Hypothalamus (tissue), 51 donors: ENCODE results near the gene KCNK13.
"Not testable (repeated sequence)": the region's sequence is repeated elsewhere in the genome, so short reads cannot be mapped to it uniquely, and the experiment has no call there.

Experiments used
- DNase-seq, 51 donors: peaks; one replicate each; lab custom pipeline; 2025; lab: John Stamatoyannopoulos, UW

Gene KCNK13

DNA sequence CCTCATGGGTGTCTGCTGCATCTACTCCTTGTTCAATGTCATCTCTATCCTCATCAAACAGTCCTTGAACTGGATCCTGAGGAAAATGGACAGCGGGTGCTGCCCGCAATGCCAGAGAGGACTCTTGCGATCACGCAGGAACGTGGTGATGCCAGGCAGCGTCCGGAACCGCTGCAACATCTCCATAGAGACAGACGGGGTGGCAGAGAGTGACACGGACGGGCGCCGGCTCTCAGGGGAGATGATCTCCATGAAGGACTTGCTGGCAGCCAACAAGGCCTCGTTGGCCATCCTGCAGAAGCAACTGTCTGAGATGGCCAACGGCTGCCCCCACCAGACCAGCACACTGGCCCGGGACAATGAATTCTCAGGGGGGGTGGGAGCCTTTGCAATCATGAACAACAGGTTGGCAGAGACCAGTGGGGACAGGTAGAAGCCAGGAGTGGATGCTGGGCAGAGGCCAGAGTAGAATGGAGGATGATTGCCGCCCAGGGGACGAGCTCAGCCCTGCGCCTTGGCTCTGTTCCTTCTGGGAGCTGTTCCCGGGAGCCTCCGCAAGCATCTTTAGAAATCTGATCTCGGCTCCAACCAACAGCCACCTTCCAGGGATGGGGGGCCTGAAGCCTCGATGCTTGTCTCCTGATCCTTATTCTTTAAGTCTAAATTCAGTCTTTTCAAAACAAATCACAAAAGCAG lies 122.9 kb downstream of the KCNK13 start:
- no peak for DNase-seq

DNA sequence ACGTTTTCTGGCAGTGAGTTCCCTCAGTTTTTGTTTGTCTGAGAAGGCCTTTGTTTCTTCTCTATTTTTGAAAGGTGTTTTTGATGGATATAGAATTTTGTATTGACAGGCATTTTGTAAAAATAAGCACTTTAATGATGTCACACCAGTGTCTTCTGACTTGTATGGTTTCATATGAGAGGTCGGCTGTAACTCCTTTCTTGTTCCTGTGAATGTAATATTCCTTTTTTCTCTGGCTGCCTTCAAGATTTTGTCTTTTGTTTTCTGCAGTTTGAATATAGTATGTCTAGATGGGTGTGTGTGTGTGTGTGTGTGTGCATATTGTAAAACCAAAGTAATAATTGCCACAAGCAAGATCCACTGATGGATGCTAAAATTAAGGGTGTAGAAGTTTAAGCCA lies 126.8 kb downstream of the KCNK13 start:
- DNase-seq: no peak

- no peak for DNase-seq
Observed at GRCh38 chr14:90191154-90191553, 129.4 kb downstream of the KCNK13 start.

- DNase-seq: no peak
Observed at GRCh38 chr14:90191585-90191984, 129.8 kb downstream of the KCNK13 start.

DNA sequence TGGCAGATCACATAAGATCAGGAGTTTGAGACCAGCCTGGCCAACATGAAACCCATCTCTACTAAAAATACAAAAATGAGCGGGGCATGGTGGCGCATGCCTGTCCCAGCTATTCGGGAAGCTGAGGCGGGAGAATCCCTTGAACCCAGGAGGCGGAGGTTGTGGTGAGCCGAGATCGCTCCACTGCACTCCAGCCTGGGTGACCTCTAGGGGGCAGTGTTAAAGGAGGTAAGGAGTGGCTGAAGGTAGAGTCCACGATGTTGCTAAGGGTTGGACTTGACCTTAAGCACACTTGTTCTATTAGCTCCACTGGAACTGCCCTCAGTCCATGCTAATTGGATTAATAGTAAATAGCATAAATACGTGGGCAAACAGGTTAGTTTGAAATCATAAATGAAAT lies 132.1 kb downstream of the KCNK13 start:
- DNase-seq: no peak

DNA sequence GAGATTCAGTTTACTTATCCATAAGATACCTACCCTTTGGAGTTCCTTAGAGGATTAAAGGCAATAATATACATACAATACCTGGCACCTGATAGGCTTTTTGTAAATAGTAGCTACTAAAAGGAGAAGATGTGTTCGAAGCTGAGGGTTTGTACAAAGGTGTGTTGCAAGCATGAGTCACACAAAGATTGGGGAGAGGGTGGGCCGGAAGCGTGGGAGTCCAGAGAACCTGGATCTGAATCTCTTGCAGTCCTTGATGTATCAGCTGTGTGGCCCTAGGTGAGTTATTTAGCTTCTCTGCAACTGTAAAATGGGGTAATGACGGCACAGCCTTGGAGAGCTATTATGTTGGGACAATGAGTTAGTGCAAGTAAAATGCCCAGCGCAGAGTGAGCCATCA lies 132.9 kb downstream of the KCNK13 start:
- no peak for DNase-seq

DNA sequence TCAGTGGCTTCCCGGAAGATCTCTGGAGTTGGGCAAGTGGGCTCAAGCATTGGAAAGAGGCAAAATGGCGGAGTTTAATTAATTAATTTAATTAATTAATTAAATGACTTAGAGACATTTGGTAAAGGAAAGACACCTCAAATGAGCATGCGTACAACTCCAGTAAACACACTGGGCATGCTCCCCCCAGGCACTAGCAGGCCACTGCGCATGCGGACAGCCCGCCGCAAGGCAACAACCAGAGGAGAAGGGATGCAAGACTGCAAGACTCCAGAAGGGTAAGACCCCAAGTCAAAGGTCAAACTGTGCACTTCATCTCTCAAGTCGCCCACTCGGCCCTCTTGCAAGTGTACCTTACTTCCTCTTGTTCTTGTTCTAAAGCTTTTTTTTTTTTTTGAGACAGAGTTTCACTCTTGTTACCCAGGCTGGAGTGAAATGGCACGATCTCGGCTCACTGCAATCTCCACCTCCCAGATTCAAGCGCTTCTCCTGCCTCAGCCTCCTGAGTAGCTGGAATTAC lies 136.8 kb downstream of the KCNK13 start:
- no peak for DNase-seq

- DNase-seq: not testable (repeated sequence)
Observed at GRCh38 chr14:90200546-90200945, 138.8 kb downstream of the KCNK13 start.

DNA sequence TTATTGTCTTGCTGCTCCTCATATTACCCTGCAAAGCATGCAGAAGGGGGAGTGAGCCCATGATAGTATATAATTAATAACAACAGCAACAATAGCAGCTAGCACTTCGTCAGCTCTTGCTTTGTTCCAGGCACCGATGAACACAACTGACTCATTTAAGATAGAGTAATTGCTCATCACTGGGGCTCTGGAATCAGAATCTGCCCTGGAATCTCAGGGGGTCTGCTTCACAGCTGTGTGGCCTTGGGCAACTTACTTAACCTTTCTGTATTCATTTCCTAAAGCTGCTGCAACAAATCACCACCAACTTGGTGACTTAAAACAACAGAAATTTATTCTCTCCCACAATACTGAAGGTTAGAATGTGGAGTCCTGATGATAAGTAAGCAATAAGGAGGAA lies 139.6 kb downstream of the KCNK13 start:
- DNase-seq: no peak

DNA sequence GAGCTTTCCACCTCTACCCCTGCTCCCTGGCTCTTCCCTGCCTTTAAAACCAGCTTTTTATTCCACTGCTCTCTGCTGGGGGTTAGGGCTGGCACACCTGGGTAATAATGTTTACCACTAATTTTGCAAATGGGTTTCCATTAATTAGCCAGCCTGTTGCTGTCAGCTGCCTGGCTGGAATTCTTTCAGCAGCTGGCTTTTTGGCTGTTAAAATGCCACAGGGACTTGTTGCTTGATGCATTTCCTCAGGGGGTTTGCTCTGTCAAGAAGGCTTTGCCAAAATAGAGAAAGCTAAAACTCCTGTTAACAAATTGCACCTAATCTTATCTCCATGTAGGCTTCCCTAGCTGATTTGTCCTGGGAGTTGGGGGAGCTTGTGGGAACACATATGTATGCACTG lies 142.7 kb downstream of the KCNK13 start:
- no peak for DNase-seq

GRCh38 chr14:90213099-90213748 lies 151.4 kb downstream of the KCNK13 start:
- DNase-seq: no peak

DNA sequence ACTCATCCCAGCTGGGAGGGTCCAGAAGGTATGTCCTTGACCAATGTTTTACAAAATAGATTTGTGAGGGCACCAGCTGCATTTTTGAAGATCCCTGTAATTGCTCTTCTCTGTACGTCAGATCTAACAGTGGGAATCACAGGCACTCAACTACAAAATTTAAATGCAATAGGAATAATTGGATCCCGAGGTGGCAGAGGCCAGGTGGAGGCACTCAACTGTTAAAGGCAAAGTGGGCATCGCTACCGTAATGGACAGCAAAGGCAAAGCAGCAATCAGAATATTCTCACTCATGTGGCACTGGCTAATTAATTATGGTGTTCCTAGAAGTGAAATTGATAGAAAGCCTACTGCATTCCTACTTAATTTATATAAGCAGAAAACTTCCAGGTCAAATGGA lies 166.7 kb downstream of the KCNK13 start:
- DNase-seq: no peak

DNA sequence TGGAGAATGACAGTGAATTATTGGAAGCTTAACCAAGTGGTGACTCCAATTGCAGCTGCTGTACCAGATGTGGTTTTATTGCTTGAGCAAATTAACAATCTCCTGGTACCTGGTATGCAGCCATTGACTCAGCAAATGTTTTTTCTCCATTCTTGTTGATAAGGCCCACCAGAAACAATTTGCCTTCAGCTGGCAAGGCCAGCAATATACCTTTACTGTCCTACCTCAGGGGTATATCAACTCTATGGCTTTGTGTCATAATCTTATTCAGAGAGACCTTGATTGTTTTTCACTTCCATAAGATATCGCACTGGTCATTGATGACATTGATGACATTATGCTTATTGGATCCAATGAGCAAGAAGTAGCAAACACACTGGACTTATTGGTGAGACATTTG lies 168.1 kb downstream of the KCNK13 start:
- DNase-seq: not testable (repeated sequence)
